ENCODE data around the gene KMT2E. TPM values are rescaled to one million over a fixed set of nuclear protein-coding genes. Genes with fewer than 3 reads are reported as not detected.

The KMT2E gene
- total RNA-seq (2014; rRNA removed; shearing (Covaris generic)) (29.1 and 30.7 TPM in 2 replicates), polyA plus RNA-seq (2016; fragmentation: Nextera tagmentation; extraction: Ambion mirVana) (63.2 and 63.5 TPM in 2 replicates)

- Histone ChIP-seq H3K4me1 (ENCODE audit: insufficient read depth) (peaks cover 30% of the 10 kb centered on the region), H3K79me2 (ENCODE audit: insufficient read depth) (peaks cover 54% of the 10 kb centered on the region), H3K4me2 (ENCODE audit: unreplicated experiment) (peak within 1 kb of the TSS; percentile 92), H3K9me3 (ENCODE audit: low read depth) (no peaks in the 10 kb centered on the region), H3K4me3 (peak within 1 kb of the TSS; percentile 99), H3K27me3 (replicated peaks; ENCODE audit: insufficient read depth) (no peaks in the 10 kb centered on the region), H4K20me1 (ENCODE audit: insufficient read depth) (peaks cover 9% of the 10 kb centered on the region; the same call in 1 of the 2 replicates), H3K9ac (peak within 1 kb of the TSS; percentile 99), H3K27ac (peak within 1 kb of the TSS; percentile 99), H3F3A (ENCODE audit: insufficient read depth) (peaks cover 52% of the 10 kb centered on the region), H3K36me3 (ENCODE audit: low read depth) (no peaks in the 10 kb centered on the region), H3K9me2 (ENCODE audit: insufficient read depth) (no peaks in the 10 kb centered on the region), H2AFZ (peak within 1 kb of the TSS; percentile 86)
- WGBS, 2 experiments (ENCODE audit: low coverage in 1 of 2, low lambda C conversion rate in 2 of 2, missing lambda C conversion rate in 2 of 2): 0 to 1% methylated on average over 37 to 60 of the region's 69 CpGs
- DNase-seq: peak; percentile 94
- in situ Hi-C loops (cut with MboI): no loop called here
- TF ChIP-seq EZH2 (IDR thresholded peaks at IDR 0.05; ENCODE audit: insufficient read depth, poor library complexity, severe bottlenecking) (no peak), EZH2phosphoT487 (IDR thresholded peaks at IDR 0.05; ENCODE audit: insufficient read depth, low read depth) (no peak)
These were observed at the start of gene KMT2E for GRCh38 chr7:105013816-105014692. Gene KMT2E (plus strand): TSS chr7:105014205. CDS start chr7:105040953, 26,748 bp downstream.

- in situ Hi-C loops (cut with MboI): no loop called here
- Histone ChIP-seq H3K27ac (no peak overlapping the region), H3K4me3 (no peak overlapping the region), H3K36me3 (ENCODE audit: low read depth) (no peaks in the 10 kb centered on the region), H3K4me2 (ENCODE audit: unreplicated experiment) (no peak overlapping the region), H3K27me3 (replicated peaks; ENCODE audit: insufficient read depth) (no peaks in the 10 kb centered on the region), H3F3A (ENCODE audit: insufficient read depth) (peaks cover 10% of the 10 kb centered on the region), H4K20me1 (ENCODE audit: insufficient read depth) (no peaks in the 10 kb centered on the region), H3K9me2 (ENCODE audit: insufficient read depth) (no peaks in the 10 kb centered on the region), H3K9ac (no peak overlapping the region), H3K4me1 (ENCODE audit: insufficient read depth) (peaks cover 21% of the 10 kb centered on the region), H3K79me2 (ENCODE audit: insufficient read depth) (no peaks in the 10 kb centered on the region), H3K9me3 (ENCODE audit: low read depth) (no peaks in the 10 kb centered on the region), H2AFZ (no peak overlapping the region)
- 81 to 82% methylated on average over 6 of the region's 6 CpGs for WGBS, 2 experiments (ENCODE audit: low coverage in 1 of 2, low lambda C conversion rate in 2 of 2, missing lambda C conversion rate in 2 of 2)
- TF ChIP-seq EZH2phosphoT487 (IDR thresholded peaks at IDR 0.05; ENCODE audit: insufficient read depth, low read depth): no peak
- no peak for TF ChIP-seq EZH2 (IDR thresholded peaks at IDR 0.05; ENCODE audit: insufficient read depth, poor library complexity, severe bottlenecking)
- no peak for DNase-seq
These were observed 49.3 kb upstream of the KMT2E start for GRCh38 chr7:104964626-104965236.

- Histone ChIP-seq H3K9ac (no peak overlapping the region), H3K79me2 (ENCODE audit: insufficient read depth) (no peaks in the 10 kb centered on the region), H3K4me1 (ENCODE audit: insufficient read depth) (peaks cover 23% of the 10 kb centered on the region), H3K9me2 (ENCODE audit: insufficient read depth) (no peaks in the 10 kb centered on the region), H3K36me3 (ENCODE audit: low read depth) (no peaks in the 10 kb centered on the region), H3F3A (ENCODE audit: insufficient read depth) (peaks cover 14% of the 10 kb centered on the region), H4K20me1 (ENCODE audit: insufficient read depth) (no peaks in the 10 kb centered on the region), H2AFZ (no peak overlapping the region), H3K4me2 (ENCODE audit: unreplicated experiment) (no peak overlapping the region), H3K4me3 (no peak overlapping the region), H3K9me3 (ENCODE audit: low read depth) (no peaks in the 10 kb centered on the region), H3K27me3 (replicated peaks; ENCODE audit: insufficient read depth) (no peaks in the 10 kb centered on the region), H3K27ac (no peak overlapping the region)
- DNase-seq: no peak
- 96% methylated on average over 2 of the region's 2 CpGs for WGBS, 2 experiments (ENCODE audit: low coverage in 1 of 2, low lambda C conversion rate in 2 of 2, missing lambda C conversion rate in 2 of 2)
- in situ Hi-C loops (cut with MboI): no loop called here
- no peak for TF ChIP-seq EZH2 (IDR thresholded peaks at IDR 0.05; ENCODE audit: insufficient read depth, poor library complexity, severe bottlenecking)
- no peak for TF ChIP-seq EZH2phosphoT487 (IDR thresholded peaks at IDR 0.05; ENCODE audit: insufficient read depth, low read depth)
These were observed 48.0 kb upstream of the KMT2E start for GRCh38 chr7:104966022-104966421.

- Histone ChIP-seq H3K27ac (peak overlapping the region; percentile 34), H3K9me3 (ENCODE audit: low read depth) (no peaks in the 10 kb centered on the region), H4K20me1 (ENCODE audit: insufficient read depth) (no peaks in the 10 kb centered on the region), H3K4me1 (ENCODE audit: insufficient read depth) (peaks cover 34% of the 10 kb centered on the region), H3K4me2 (ENCODE audit: unreplicated experiment) (no peak overlapping the region), H2AFZ (no peak overlapping the region), H3K27me3 (replicated peaks; ENCODE audit: insufficient read depth) (no peaks in the 10 kb centered on the region), H3K9me2 (ENCODE audit: insufficient read depth) (no peaks in the 10 kb centered on the region), H3K36me3 (ENCODE audit: low read depth) (no peaks in the 10 kb centered on the region), H3K79me2 (ENCODE audit: insufficient read depth) (no peaks in the 10 kb centered on the region), H3F3A (ENCODE audit: insufficient read depth) (peaks cover 24% of the 10 kb centered on the region), H3K4me3 (no peak overlapping the region), H3K9ac (no peak overlapping the region)
- 100% methylated on average over 2 of the region's 2 CpGs for WGBS, 2 experiments (ENCODE audit: low coverage in 1 of 2, low lambda C conversion rate in 2 of 2, missing lambda C conversion rate in 2 of 2)
- peak; percentile 69 for DNase-seq
- TF ChIP-seq EZH2 (IDR thresholded peaks at IDR 0.05; ENCODE audit: insufficient read depth, poor library complexity, severe bottlenecking) (no peak), EZH2phosphoT487 (IDR thresholded peaks at IDR 0.05; ENCODE audit: insufficient read depth, low read depth) (no peak)
- in situ Hi-C loops (cut with MboI): no loop called here
These were observed 46.9 kb upstream of the KMT2E start for GRCh38 chr7:104967088-104967487.

All from GM23248 (cell line).